HG03565 (cell line): ENCODE results near the gene GPR63.

Experiments
- ATAC-seq: cut with Tn5 transposase; IDR thresholded peaks from one replicate; pipeline ENCODE4 v1.9.1; 2021; ENCODE audit warnings: mild to moderate bottlenecking, moderate library complexity; ENCODE audit not compliant: unreplicated experiment

GPR63 gene, protein sequence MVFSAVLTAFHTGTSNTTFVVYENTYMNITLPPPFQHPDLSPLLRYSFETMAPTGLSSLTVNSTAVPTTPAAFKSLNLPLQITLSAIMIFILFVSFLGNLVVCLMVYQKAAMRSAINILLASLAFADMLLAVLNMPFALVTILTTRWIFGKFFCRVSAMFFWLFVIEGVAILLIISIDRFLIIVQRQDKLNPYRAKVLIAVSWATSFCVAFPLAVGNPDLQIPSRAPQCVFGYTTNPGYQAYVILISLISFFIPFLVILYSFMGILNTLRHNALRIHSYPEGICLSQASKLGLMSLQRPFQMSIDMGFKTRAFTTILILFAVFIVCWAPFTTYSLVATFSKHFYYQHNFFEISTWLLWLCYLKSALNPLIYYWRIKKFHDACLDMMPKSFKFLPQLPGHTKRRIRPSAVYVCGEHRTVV

DNA sequence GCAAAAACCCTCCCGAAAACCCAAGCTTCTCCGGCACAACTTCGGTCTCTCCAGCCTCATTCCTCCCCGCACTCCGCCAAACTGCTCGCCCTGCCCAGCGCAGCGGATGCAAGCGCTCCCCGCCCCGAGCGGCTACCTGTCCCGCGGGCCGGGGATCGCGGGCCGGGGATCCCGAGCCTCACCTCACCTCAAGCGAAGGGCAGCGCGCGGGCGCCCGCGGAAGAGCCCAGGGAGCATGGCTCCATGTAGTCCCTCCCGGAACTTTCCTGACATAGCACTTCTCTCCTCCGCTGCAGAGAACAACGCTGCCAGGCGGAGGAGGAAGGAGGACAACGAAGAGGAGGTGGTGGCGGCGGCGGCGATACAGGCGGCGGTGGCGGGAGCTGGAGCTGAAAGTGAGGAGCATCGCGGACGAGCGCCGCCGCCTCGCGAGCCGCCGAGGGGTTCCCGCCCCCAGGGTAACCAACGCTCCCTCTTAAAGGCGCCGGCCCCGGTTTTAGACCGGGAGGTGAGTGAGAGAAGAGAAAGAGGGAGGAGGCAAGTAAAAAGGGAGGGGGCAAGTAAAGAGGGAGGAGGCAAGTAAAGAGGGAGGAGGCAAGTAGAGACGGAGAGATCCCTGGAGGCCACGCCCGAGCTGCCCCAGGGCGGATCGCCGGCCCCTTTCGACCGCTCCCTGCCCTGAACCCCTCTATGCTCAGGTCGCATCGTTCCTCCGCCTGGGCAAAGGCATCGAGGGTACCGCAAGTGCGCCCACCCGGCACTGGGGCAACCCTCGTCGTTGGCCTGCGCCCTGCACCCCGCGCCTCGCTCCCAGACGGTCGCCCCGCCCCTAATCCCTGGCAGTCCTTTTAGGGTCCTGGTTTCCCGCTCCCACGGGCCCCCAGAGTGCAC, at the start of gene GPR63:
Gene GPR63 (minus strand): TSS at position 397 of the 891 bp plus-strand sequence. CDS start 37,746 bp downstream, outside the sequence.
- ATAC-seq: peak; percentile 88

DNA sequence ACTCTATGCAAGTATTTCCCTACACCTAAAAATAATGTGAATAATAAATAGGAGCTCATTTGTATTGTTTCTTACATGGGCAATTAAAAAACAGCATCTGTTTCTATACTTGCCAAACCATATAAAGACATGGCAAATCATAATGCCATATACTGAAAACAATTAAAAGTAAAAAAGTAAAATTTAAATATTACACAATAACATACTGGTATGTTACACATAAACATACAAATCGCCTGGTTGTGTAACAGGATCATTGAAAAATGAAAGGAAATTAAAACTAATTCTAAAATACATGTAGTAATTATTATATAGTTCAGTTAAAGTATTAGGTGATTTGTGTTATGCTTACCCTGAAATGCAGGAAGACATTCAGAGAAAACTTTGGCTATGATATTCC, 49.2 kb upstream of the GPR63 start:
- no peak for ATAC-seq

DNA sequence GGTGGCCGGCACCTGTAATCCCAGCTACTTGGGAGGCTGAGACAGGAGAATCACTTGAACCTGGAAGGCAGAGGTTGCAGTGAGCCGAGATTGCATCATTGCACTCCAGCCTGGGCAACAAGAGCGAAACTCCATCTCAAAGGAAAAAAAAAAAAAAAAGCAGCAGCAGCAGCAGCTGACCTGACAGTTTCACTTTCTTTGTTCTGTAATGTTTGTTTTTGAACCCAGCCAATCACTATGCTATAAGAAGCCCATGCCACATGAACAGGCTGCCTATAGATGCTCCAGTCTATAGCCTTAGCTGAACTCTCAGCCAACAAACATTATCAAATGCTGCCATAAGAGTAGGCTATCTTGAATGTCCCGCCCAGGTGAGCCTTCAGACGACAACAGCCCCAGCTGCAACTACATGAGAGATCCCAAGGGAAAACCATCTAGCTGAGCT, 47.9 kb upstream of the GPR63 start:
- peak; percentile 94 for ATAC-seq

DNA sequence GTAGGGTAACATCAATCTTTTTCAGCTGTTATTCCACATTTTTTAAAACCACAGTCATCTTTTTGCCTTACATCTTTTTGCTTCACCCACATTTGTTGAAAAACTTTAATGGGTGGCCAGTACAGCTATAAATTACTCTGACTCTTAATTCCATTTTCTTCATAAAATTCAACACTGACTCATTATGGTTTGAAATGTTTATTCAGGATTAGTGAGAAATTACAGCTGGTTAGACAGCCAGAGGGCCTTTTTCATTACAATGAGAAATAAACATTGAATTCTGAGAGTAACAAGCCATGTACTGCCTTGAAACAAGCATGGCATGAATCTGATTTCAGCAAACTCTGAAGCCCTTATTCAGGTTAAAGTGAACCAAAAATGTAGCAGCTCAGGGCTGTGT, 40.9 kb upstream of the GPR63 start:
- no peak for ATAC-seq

DNA sequence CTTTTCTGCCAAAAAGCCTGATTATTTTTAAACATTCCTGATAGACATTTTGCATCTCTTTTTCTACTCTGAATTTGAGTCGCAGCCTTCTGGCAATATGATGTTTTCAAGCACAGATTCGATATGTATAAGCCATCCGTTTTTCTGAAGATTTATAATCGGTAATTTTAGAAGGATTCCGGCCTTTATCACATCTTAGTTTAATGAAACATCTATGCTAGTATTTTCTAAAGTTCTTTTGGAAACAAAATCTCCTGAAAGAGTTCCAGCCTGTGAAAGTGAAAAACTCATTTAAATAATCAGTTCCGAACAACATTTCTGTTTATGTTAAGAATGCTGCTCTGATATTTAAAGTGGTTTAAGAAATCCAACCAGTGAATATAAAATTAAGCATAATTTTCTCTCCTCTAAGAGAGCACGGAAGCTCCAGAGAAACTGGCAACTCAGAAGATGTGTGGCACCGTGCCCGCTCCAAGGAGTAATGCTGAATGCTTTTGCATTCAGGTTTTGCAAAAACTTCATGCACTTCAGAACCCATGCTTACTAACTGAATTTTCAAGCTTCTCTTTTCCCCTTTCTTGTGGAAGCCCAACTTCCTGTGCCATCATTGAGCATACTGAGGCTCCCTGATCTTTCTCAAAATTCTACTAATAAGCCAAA, 39.7 kb upstream of the GPR63 start:
- no peak for ATAC-seq

DNA sequence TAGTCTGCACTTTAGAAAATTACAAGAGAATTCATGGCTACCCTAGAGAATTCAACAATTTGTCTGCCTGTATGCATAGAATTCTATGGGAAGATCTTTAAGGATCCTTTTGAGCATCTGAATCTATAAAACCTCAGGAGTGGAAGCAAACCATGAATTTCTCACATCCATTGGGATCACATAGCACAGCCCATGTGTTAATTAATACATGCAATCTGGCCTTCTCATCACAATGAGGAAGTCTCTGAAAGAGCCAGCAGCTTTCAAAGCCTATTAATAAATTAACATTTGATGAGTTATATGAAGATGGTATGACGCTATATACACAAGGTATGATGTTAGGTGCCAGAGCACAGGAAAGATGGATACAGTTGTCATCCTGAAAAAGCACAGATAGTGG, 35.7 kb upstream of the GPR63 start:
- ATAC-seq: no peak

DNA sequence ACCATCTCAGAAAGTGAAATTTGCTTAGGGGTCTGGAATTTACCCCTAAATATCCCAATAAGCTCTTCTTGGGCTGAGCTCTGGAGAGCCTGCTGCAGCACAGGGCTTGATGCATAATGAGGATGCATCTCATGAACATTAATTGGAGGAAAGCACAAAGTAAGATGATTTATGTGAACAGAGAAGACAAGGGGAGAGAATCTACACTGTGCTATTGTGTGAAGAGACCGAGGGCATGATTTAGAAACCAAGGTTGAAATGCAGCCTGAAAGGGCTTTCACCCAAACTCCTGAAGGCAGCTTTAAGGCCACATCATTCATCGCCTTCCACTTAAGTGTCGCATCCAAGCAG, 27.8 kb upstream of the GPR63 start:
- ATAC-seq: no peak

DNA sequence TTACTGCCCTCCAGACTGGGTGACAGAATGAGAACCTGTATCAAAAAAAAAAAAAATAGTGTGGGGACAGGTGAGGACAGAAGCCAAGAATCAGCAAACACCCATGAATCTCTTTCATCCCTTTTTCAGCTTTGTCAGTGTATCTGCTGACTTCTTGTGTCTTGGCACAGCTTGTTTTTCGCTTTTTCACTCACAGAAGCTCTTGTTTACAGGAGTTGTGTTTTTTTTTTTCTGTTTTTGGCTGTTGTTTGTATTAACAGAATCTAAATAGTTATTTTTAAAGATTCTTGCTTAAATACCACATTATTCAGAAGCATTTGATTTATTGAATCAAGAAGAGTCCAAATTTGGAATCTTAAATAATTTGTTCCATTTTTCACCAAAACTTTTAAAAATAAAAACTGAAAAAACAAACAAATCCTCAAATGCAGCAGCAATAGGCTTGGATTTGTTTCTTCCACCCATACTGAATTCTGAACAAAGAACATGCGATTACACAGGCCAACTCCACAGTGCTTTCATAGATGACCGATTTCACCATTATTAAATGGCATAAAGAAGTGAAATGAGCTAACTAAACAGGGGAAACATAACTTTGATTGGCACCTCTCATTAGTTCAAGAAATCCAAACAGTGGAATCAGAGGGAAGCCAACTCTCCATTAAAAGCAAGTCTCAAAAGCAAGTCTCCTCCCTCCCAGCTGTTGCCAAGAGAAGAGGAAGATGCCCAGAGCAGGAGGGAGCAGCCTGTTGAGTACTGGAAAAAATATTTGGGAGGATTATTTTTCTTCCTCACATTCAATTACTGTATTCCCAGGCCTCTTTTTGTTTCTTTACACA, 27.2 kb upstream of the GPR63 start:
- ATAC-seq: no peak

DNA sequence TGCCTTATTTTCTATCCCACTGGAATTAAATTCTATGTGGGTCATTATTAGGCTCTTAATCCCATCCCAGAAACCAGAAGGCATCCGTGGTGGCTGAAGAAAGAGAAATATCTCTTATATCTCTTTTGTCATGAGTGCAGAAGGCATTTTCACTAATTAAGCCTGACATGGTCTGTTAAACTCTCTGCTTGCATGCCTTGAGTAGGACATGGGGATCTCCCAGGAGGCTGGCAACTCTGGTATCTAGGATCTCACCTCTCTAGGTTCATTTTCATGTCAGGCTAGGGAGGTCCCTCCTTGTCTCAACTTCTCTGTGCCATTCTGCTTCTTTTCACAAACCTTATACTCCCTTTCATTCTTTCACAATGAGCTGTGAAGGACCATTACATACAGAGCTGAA, 25.3 kb upstream of the GPR63 start:
- no peak for ATAC-seq

DNA sequence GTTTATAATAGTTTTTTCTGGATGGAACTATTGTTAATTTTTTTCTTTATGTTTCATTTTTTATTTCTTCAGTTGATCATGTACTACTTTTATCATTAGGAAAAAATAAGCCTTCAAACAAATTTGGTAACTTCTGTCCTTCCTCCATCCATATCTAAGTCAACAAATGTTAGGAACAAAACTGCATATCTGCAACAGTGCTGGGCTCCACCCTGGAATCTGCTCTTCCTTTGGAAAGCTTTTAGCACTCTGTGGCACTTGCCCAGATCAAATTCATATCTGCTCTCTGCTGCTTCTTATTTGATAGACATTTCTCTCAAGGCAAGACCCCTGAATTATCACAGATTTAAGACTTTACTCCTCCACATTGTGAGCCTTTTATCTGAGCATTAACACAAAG, 24.3 kb upstream of the GPR63 start:
- ATAC-seq: no peak

DNA sequence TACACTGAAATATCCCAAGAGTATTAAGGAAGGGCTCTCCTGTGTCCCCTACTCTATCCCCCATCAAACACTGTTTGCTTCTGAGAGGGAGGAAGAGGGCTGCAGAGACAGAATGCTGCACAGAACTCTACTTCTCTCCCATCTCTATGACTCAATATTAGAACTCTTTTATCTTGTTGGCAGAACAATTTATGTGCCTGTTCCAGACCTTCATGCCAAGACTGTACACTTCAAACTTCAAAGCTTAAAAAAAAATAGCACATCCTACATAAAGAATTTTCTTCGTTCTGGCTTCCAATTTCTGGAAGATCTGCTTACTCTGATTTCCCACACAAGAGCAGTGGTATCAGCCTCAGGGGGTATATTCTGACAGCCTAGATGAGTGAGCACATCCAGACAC, 19.6 kb upstream of the GPR63 start:
- ATAC-seq: no peak

DNA sequence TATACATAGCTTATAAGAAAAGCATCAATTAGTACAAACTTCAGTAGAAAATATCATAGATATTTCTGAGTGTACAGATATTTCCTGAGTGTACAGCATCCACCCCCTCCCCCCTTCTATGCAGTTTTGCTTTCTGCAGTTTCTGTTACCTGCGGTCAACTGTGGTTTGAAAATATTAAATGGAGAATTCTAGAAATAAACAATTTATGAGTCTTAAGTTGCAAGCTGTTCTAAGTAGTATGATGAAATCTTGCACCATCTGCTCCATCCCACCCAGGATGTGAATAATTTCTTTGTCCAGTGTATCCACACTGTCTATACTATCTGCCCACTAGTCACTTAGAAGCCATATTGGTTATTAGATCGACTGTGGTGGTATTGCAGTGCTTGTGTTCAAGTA, 15.8 kb upstream of the GPR63 start:
- no peak for ATAC-seq

DNA sequence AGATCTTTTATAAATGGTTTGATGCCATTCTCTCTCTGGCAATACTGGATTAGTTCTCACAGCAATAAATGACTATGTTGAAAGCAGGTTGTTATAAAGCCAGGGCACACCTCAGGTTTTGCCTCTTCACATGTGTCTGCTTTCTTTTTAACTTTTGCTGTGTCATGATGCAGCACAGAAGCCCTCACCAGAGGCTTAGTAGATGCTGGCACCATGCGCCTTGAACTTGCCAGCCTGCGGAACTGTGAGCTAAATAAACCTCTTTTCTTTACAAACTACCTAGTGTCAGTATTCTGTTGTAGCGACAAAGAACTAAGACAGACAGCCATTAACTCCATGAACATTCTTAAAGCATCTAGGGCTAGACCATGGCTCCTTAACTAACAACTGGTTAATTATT, 15.3 kb upstream of the GPR63 start:
- no peak for ATAC-seq

DNA sequence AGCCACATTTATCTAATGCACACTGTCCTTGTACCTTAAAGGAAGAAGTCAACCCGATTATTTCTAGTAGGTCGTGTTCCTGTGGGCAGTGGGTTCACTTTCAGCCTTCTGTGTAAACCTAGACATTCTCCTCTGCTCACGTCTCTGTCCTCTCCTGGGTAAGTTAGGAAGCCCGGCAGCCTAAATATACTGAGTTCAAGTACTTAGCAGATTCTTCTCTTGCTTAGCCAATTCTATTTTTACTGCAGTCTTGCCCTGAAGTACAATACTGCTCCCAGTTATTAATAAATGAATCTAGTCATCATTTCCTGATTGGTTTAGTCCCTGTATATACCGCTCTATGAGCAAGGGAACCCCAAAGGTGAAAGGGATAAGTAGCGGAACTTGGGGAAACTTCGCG, 14.6 kb upstream of the GPR63 start:
- no peak for ATAC-seq

DNA sequence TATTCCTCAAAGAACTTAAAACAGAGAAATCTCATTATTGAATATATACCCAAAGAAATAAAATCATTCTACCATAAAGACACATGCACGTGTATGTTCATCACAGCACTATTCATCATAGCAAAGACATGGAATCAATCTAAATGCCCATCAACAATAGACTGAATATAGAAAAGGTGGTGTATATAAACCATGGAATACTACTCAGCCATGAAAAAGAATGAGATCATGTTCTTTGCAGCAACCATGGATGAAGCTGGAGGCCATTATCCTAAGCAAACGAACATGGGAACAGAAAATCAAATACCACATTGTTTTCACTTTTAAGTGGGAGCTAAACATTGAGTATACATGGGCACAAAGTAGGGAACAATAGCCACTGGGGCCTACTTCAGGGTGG, 12.3 kb upstream of the GPR63 start:
- no peak for ATAC-seq

DNA sequence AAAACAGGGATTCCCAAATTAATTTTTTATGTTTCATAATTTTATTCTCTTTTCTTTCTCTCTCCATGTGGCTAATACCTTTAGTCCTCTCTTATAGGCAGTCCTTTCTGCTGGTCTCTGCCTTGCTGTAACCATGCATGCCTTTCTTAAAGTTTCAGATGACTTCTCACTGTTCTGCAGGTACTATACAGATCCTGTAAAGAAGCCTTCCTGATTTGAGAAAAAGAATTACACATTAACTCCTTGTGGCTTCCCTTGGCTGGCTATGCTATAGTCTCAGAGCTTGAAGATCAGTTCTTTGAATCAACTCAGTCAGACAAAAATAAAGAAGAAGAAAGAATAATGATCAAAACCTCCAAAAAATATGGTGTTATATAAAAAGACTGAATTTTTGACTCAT, 7.3 kb upstream of the GPR63 start:
- ATAC-seq: no peak

DNA sequence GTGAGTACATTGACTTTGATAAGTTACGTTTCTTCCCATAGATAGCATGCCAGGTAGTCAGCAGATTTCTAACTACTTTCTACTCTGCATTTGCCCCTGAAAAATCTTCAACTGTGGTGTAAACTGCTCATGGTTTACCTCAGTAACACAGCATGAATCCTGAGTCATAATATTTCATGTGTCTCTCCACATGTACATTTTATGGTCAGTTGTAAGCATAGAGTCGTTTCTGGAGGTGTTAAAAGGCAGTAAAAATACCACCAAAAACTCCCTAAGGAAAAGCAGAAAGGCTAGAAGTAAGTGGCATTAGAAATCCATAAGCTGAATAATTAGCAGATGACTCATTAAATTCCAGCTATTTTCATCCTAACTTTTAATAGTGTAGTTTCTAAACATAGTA, 4.1 kb upstream of the GPR63 start:
- ATAC-seq: no peak

DNA sequence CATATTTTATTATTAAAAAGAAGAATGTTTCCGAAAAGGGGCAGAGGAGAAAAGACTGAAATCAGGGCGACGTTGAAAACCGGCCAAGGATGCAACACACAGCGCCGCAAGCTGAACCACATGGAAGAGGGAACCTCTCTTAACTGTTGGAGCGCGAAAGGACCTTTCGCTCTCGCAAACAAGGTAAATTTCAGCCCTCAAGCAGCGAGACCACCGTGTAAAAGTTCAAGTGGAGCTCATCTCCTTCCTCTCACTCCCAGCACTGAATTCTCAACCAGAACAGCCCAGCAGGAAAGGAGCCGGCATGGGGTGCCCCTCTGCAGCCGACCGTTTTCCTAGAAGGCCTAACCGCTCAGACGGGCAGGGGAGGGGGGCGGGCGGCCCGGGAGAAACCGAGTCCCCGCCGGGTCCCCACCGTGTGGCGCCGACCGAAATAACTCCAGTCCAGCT, 621 bp downstream of the GPR63 start:
- ATAC-seq: peak; percentile 4

DNA sequence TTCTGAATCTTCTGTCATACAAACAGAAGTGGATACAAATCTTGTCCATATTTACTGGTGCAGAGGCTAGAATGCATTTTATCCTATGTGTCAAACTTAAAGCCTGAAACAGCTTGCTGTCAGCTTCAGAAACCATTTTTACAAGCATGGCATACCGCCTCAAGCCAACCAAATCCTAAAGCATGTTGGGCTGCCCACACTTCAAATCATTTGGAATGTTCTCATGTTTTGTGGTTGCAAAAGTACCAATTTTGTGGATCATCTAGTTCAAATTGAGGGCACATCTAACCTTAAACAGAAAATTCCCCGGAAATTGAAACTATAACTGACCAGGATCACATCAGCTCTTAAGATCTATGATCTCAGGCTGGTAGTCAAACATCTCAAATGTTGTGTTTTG, 3.2 kb downstream of the GPR63 start:
- no peak for ATAC-seq

DNA sequence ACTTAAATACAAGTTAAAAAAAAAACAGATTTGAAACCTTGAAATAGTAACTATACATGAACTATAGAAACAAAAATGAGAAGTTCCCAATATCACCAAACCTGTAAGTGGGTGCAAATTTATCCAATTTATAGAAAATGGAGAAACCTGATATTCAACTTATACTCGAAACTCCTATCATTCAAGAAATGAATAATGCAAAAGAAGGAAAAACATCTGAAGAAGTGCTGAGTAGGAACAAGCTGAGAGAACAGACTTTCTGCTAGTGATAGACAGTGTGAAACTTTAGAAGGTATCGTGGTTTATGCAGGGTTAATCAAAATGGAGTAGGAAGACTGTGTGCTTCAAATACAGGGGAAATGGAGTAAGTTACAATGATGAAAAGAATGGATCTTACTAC, 4.5 kb downstream of the GPR63 start:
- ATAC-seq: no peak

DNA sequence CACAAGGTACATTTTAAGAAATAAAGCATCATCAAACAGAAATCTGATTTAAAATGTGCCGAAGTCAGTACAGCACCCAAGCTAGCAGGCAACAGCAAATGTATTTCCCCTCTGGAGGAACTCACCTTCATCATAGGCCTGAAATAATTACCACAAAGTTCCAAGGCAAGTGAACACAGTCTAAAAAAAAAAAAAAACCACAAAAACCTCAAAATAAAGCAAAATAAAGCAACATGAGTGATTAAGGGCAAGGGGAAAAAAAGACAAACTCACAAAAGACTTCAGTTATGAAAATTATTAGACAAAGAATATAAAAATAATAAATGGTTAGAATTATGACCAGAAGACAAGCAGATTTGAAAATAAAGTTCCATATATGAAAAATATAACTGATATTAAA, 10.4 kb downstream of the GPR63 start:
- ATAC-seq: no peak
